ENCODE data around the gene GAS2L3. TPM values are rescaled to one million over a fixed set of nuclear protein-coding genes. Genes with fewer than 3 reads are reported as not detected.
"Not testable (repeated sequence)": the region's sequence is repeated elsewhere in the genome, so short reads cannot be mapped to it uniquely, and the experiment has no call there.

GAS2L3 gene
- total RNA-seq, 2 experiments from 2014 or later: 13.5 to 21.5 TPM

DNA sequence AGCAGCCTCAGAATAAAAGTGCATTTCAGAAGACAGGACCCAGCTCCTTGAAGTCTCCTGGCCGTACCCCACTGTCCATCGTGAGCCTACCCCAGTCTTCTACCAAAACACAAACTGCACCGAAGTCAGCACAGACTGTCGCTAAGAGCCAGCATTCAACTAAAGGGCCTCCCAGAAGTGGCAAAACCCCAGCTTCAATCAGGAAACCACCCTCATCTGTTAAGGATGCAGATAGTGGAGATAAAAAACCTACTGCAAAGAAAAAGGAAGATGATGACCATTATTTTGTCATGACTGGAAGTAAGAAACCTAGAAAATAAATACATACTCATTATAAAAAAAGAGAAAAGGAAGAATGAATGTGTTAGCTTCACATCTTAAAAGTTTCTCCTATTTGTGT, 51.1 kb downstream of the GAS2L3 start:
- TF ChIP-seq, protein P1, sequence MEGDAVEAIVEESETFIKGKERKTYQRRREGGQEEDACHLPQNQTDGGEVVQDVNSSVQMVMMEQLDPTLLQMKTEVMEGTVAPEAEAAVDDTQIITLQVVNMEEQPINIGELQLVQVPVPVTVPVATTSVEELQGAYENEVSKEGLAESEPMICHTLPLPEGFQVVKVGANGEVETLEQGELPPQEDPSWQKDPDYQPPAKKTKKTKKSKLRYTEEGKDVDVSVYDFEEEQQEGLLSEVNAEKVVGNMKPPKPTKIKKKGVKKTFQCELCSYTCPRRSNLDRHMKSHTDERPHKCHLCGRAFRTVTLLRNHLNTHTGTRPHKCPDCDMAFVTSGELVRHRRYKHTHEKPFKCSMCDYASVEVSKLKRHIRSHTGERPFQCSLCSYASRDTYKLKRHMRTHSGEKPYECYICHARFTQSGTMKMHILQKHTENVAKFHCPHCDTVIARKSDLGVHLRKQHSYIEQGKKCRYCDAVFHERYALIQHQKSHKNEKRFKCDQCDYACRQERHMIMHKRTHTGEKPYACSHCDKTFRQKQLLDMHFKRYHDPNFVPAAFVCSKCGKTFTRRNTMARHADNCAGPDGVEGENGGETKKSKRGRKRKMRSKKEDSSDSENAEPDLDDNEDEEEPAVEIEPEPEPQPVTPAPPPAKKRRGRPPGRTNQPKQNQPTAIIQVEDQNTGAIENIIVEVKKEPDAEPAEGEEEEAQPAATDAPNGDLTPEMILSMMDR (conservative IDR thresholded peaks at IDR 0.05; ENCODE audit: low read length): no peak
- no peak for TF ChIP-seq EZH2phosphoT487 (IDR thresholded peaks at IDR 0.05; ENCODE audit: borderline replicate concordance, low read depth, low read length)
- no TSS peak for BruUV-seq (replicated peaks)
- POLR2A ChIA-PET: interaction anchor here (0.5 kb wide), 1 partner anchor 177 kb away, joined by 4 read pairs; no protein-coding TSS in a partner anchor

DNA sequence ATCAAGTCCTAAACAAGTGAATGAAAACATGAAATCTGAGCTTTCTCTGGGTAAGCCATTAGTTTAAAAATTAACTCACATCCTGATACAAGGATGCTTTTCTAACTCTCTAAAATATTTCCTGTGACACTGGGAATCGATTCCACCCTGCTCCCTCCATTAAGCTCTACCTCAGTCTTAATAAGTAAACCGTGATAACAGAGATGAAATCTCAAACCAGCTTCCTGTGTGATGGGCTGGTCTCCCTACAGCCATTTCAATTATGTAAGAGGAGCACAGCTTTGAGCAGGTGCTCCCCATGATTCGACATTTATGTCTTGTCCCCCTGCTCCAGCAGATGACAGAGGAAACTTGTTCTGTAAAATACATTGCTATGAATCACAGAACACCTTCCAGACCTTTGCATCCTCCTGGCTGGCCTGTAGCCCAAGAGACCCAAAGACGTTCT, 59.0 kb downstream of the GAS2L3 start:
- no peaks in the 10 kb centered on the region for H3K9me3 ChIP-seq (ENCODE audit: low read length)
- TF ChIP-seq, protein P1 (conservative IDR thresholded peaks at IDR 0.05; ENCODE audit: low read length): no peak
- TF ChIP-seq EZH2phosphoT487 (IDR thresholded peaks at IDR 0.05; ENCODE audit: borderline replicate concordance, low read depth, low read length): no peak
- no peak overlapping the region for H3K4me2 ChIP-seq (ENCODE audit: low read length)
- no peak for DNase-seq (ENCODE audit: low spot score)
- H4K20me1 ChIP-seq (ENCODE audit: insufficient read depth, low read length): no peaks in the 10 kb centered on the region
- BruUV-seq (replicated peaks): no TSS peak
- H3K79me2 ChIP-seq (ENCODE audit: insufficient read depth, low read depth, low read length): no peaks in the 10 kb centered on the region
- no peaks in the 10 kb centered on the region for H3K9me2 ChIP-seq (ENCODE audit: insufficient read depth, low read length)
- H2AFZ ChIP-seq (ENCODE audit: low read length): no peak overlapping the region
- POLR2A ChIA-PET: interaction anchor here (0.8 kb wide), 1 partner anchor 27 kb away, joined by 3 read pairs; no protein-coding TSS in a partner anchor
- no peak overlapping the region for H3K27ac ChIP-seq (ENCODE audit: low read depth, low read length, poor library complexity, severe bottlenecking)
- CTCF ChIA-PET (ENCODE audit: unreplicated experiment): no interaction called here
- intact Hi-C loops (cut with micrococcal nuclease; ENCODE audit: unreplicated experiment): no loop called here
- no peaks in the 10 kb centered on the region for H3K4me1 ChIP-seq (ENCODE audit: insufficient read depth, low read length, poor library complexity, severe bottlenecking)
- no peak overlapping the region for H3K4me3 ChIP-seq (ENCODE audit: low read depth, low read length, poor library complexity, severe bottlenecking)
- no peaks in the 10 kb centered on the region for H3K36me3 ChIP-seq (ENCODE audit: insufficient read depth, low read length)

More for the DNA sequence above, 51.1 kb downstream of the GAS2L3 start:
- Histone ChIP-seq H3K9me2 (ENCODE audit: insufficient read depth, low read length) (no peaks in the 10 kb centered on the region), H3K4me3 (ENCODE audit: low read depth, low read length, poor library complexity, severe bottlenecking) (no peak overlapping the region), H3K79me2 (ENCODE audit: insufficient read depth, low read depth, low read length) (no peaks in the 10 kb centered on the region), H4K20me1 (ENCODE audit: insufficient read depth, low read length) (0 out of 2 replicates have a peak, but pooled peaks cover 4% of the 10 kb centered on the region), H3K4me1 (ENCODE audit: insufficient read depth, low read length, poor library complexity, severe bottlenecking) (no peaks in the 10 kb centered on the region), H2AFZ (ENCODE audit: low read length) (no peak overlapping the region), H3K4me2 (ENCODE audit: low read length) (no peak overlapping the region), H3K27ac (ENCODE audit: low read depth, low read length, poor library complexity, severe bottlenecking) (no peak overlapping the region), H3K36me3 (ENCODE audit: insufficient read depth, low read length) (no peaks in the 10 kb centered on the region), H3K9me3 (ENCODE audit: low read length) (no peaks in the 10 kb centered on the region)
- CTCF ChIA-PET (ENCODE audit: unreplicated experiment): no interaction called here
- intact Hi-C loops (cut with micrococcal nuclease; ENCODE audit: unreplicated experiment): no loop called here
- DNase-seq (ENCODE audit: low spot score): no peak

DNA sequence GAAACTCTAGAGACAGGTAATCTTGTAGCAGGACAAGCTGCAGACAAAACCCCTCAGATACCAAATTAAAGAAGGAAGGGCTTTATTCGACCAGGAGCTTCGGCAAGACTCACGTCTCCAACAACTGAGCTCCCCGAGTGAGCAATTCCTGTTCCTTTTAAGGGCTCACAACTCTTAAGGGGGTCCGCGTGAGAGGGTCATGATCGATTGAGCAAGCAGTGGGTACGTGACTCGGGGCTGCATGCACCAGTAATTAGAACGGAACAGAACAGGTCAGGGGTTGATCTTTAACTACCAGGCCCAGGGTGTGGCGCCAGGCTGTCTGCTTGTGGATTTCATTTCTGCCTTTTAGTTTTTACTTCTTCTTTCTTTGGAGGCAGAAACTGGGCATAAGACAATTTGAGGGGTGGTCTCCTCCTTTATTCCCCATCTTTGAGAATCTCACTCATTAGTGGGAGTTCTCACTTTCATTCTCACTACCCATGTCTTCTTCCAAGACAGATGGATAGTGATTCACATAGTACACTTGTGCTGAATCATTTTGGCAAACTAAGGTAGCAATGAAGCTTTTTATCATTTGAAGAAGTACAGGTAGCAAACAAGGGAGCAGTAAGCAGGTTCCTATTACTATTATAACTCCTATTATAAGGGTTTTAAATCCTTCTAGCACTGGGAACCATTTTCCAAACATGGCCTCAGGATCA, 59.8 kb downstream of the GAS2L3 start:
- BruUV-seq (replicated peaks); H3K9me3 ChIP-seq (ENCODE audit: low read length); H3K9me2 ChIP-seq (ENCODE audit: insufficient read depth, low read length); H4K20me1 ChIP-seq (ENCODE audit: insufficient read depth, low read length); H3K36me3 ChIP-seq (ENCODE audit: insufficient read depth, low read length); H3K4me3 ChIP-seq (ENCODE audit: low read depth, low read length, poor library complexity, severe bottlenecking); H3K79me2 ChIP-seq (ENCODE audit: insufficient read depth, low read depth, low read length); H2AFZ ChIP-seq (ENCODE audit: low read length); POLR2A ChIA-PET; CTCF ChIA-PET (ENCODE audit: unreplicated experiment); DNase-seq (ENCODE audit: low spot score); intact Hi-C loops (cut with micrococcal nuclease; ENCODE audit: unreplicated experiment); H3K27ac ChIP-seq (ENCODE audit: low read depth, low read length, poor library complexity, severe bottlenecking); H3K4me2 ChIP-seq (ENCODE audit: low read length); H3K4me1 ChIP-seq (ENCODE audit: insufficient read depth, low read length, poor library complexity, severe bottlenecking): not testable (repeated sequence)

Data from OCI-LY7 (cell line).